Measurements from ENCODE around the gene GJD3. TPM values are rescaled to one million over a fixed set of nuclear protein-coding genes. Genes with fewer than 3 reads are reported as not detected.

Gene GJD3
- total RNA-seq, 5 donors from 2014 or later (not counting 1 experiment from before 2014, with no cell fraction given) = not detected

- ChIA-PET POLR2A (no interaction called here), CTCF (interaction anchor here (0.6 to 2.4 kb wide), 6 partner anchors 31 to 485 kb away, joined by 3 to 10 read pairs (median 5); partner anchors contain the start of gene RARA (in 1 of the 2))
- ATAC-seq (replicated peaks in 1 of 4) (no peak), DNase-seq (peak in 1 of 35 experiments; percentile 20)
- Mint-ChIP-seq H3K36me3 (peaks cover 18% of the 10 kb centered on the region), H3K27me3 (peaks cover 5% of the 10 kb centered on the region in 2 donors), H3K27ac (no peak overlapping the region), H3K4me3 (no peak overlapping the region), H3K9me3 (no peaks in the 10 kb centered on the region), H3K4me1 (peaks cover 9 to 28% (median 24%) of the 10 kb centered on the region in 3 donors)
- Histone ChIP-seq H3K27ac (ENCODE audit: low read length) (no peak overlapping the region), H3K4me3 (ENCODE audit: control insufficient read depth in 1 of 2, extremely low read depth in 1 of 2, low read length in 1 of 2) (no peak overlapping the region), H3K4me1 (ENCODE audit: control insufficient read depth in 1 of 2, extremely low read depth in 1 of 2, insufficient read depth in 2 of 2, low read length in 2 of 2) (peaks cover 0 to 12% of the 10 kb centered on the region in 2 experiments), H3K36me3 (ENCODE audit: control insufficient read depth in 2 of 2, extremely low read depth in 1 of 2, insufficient read depth in 1 of 2, low read length in 1 of 2) (peaks cover 8 to 44% of the 10 kb centered on the region in 2 donors), H3K27me3 (replicated peaks in 1 of 2; ENCODE audit: control insufficient read depth in 2 of 2, extremely low read depth in 1 of 2, insufficient read depth in 2 of 2, low read length in 1 of 2) (peaks cover 0 to 9% of the 10 kb centered on the region in 2 experiments), H3K9me3 (no peaks in the 10 kb centered on the region)
- 89% methylated on average over 24 of the region's 33 CpGs for WGBS (ENCODE audit: insufficient coverage)
Observed at GRCh38 chr17:40355804-40356758, 8.5 kb downstream of the GJD3 start.

GRCh38 chr17:40355123-40355803, 9.3 kb downstream of the GJD3 start:
- Mint-ChIP-seq H3K36me3 (peaks cover 19% of the 10 kb centered on the region), H3K27ac (peak overlapping the region in 1 of 2 donors; percentile 43), H3K4me1 (peaks cover 9 to 28% (median 27%) of the 10 kb centered on the region in 3 donors), H3K27me3 (no peaks in the 10 kb centered on the region), H3K4me3 (no peak overlapping the region), H3K9me3 (no peaks in the 10 kb centered on the region)
- H3K4me1 ChIP-seq (ENCODE audit: control insufficient read depth in 1 of 2, extremely low read depth in 1 of 2, insufficient read depth in 2 of 2, low read length in 2 of 2) = peaks cover 0 to 12% of the 10 kb centered on the region in 2 experiments
- peak overlapping the region; percentile 31 for H3K27ac ChIP-seq (ENCODE audit: low read length)
- H3K9me3 ChIP-seq = no peaks in the 10 kb centered on the region
- POLR2A ChIA-PET = interaction anchor here in 1 of 2 donors (1.0 kb wide), 1 partner anchor 56 kb away, joined by 10 read pairs; no protein-coding TSS in a partner anchor
- peaks cover 0 to 5% of the 10 kb centered on the region in 2 experiments for H3K27me3 ChIP-seq (replicated peaks in 1 of 2; ENCODE audit: control insufficient read depth in 2 of 2, extremely low read depth in 1 of 2, insufficient read depth in 2 of 2, low read length in 1 of 2)
- DNase-seq (peak; percentile 37 to 85 (median 74)), ATAC-seq (replicated peaks in 1 of 4) (peak; percentile 71 to 78 (median 74))
- no peak overlapping the region for H3K4me3 ChIP-seq (ENCODE audit: control insufficient read depth in 1 of 2, extremely low read depth in 1 of 2, low read length in 1 of 2)
- peaks cover 9 to 48% of the 10 kb centered on the region in 2 donors for H3K36me3 ChIP-seq (ENCODE audit: control insufficient read depth in 2 of 2, extremely low read depth in 1 of 2, insufficient read depth in 1 of 2, low read length in 1 of 2)
- CTCF ChIA-PET = interaction anchor here (0.5 to 6.1 kb wide), 25 partner anchors 10 to 484 kb away, joined by 3 to 69 read pairs (median 4); partner anchors contain the start of genes RARA (in 1 of the 2) and TOP2A (in 1 of the 2)
- 73% methylated on average over 25 of the region's 29 CpGs for WGBS (ENCODE audit: insufficient coverage)

- peaks cover 16 to 55% of the 10 kb centered on the region in 2 donors for H3K36me3 ChIP-seq (ENCODE audit: control insufficient read depth in 2 of 2, extremely low read depth in 1 of 2, insufficient read depth in 1 of 2, low read length in 1 of 2)
Observed at GRCh38 chr17:40354221-40355122, 10.1 kb downstream of the GJD3 start.

GRCh38 chr17:40352779-40353394, 11.7 kb downstream of the GJD3 start:
- Histone ChIP-seq H3K27me3 (replicated peaks in 1 of 2; ENCODE audit: control insufficient read depth in 2 of 2, extremely low read depth in 1 of 2, insufficient read depth in 2 of 2, low read length in 1 of 2) (no peaks in the 10 kb centered on the region), H3K4me3 (ENCODE audit: control insufficient read depth in 1 of 2, extremely low read depth in 1 of 2, low read length in 1 of 2) (no peak overlapping the region), H3K9me3 (no peaks in the 10 kb centered on the region), H3K36me3 (ENCODE audit: control insufficient read depth in 2 of 2, extremely low read depth in 1 of 2, insufficient read depth in 1 of 2, low read length in 1 of 2) (peaks cover 29 to 69% of the 10 kb centered on the region in 2 donors), H3K4me1 (ENCODE audit: control insufficient read depth in 1 of 2, extremely low read depth in 1 of 2, insufficient read depth in 2 of 2, low read length in 2 of 2) (peaks cover 0 to 33% of the 10 kb centered on the region in 2 experiments), H3K27ac (ENCODE audit: low read length) (no peak overlapping the region)
- ChIA-PET POLR2A (no interaction called here), CTCF (interaction anchor here in 1 of 2 donors (0.8 to 6.1 kb wide), 4 partner anchors 29 to 50 kb away, joined by 3 to 69 read pairs (median 14); no protein-coding TSS in a partner anchor)
- Mint-ChIP-seq H3K9me3 (no peaks in the 10 kb centered on the region), H3K4me3 (peak overlapping the region in 1 of 3 donors; percentile 10), H3K27me3 (no peaks in the 10 kb centered on the region), H3K36me3 (peaks cover 32% of the 10 kb centered on the region), H3K4me1 (peaks cover 29 to 37% (median 35%) of the 10 kb centered on the region in 3 donors), H3K27ac (peak overlapping the region; percentile 77 to 80)
- DNase-seq (peak in 1 of 35 experiments; percentile 28), ATAC-seq (replicated peaks in 1 of 4) (peak in 1 of 4 experiments; percentile 38)
- 71% methylated on average over 7 of the region's 9 CpGs for WGBS (ENCODE audit: insufficient coverage)

More at GRCh38 chr17:40354221-40355122, 10.1 kb downstream of the GJD3 start:
- ChIA-PET POLR2A (interaction anchor here (0.6 to 1.0 kb wide), 2 partner anchors 55 to 253 kb away, joined by 3 to 10 read pairs; no protein-coding TSS in a partner anchor), CTCF (interaction anchor here (0.6 to 6.1 kb wide), 26 partner anchors 11 to 342 kb away, joined by 3 to 69 read pairs (median 4); partner anchors contain the start of genes RARA (in 1 of the 2) and TOP2A (in 1 of the 2))
- peak overlapping the region; percentile 43 to 58 for H3K27ac Mint-ChIP-seq
- Histone ChIP-seq H3K4me1 (ENCODE audit: control insufficient read depth in 1 of 2, extremely low read depth in 1 of 2, insufficient read depth in 2 of 2, low read length in 2 of 2) (peaks cover 0 to 18% of the 10 kb centered on the region in 2 experiments), H3K9me3 (no peaks in the 10 kb centered on the region), H3K4me3 (ENCODE audit: control insufficient read depth in 1 of 2, extremely low read depth in 1 of 2, low read length in 1 of 2) (no peak overlapping the region), H3K27ac (ENCODE audit: low read length) (peak overlapping the region; percentile 31), H3K27me3 (replicated peaks in 1 of 2; ENCODE audit: control insufficient read depth in 2 of 2, extremely low read depth in 1 of 2, insufficient read depth in 2 of 2, low read length in 1 of 2) (no peaks in the 10 kb centered on the region)
- peak in 1 of 35 experiments; percentile 12 for DNase-seq
- H3K4me3 Mint-ChIP-seq = no peak overlapping the region
- no peaks in the 10 kb centered on the region for H3K9me3 Mint-ChIP-seq
- no peak for ATAC-seq (replicated peaks in 1 of 4)
- peaks cover 27% of the 10 kb centered on the region for H3K36me3 Mint-ChIP-seq
- H3K27me3 Mint-ChIP-seq = no peaks in the 10 kb centered on the region
- 93% methylated on average over 27 of the region's 30 CpGs for WGBS (ENCODE audit: insufficient coverage)
- H3K4me1 Mint-ChIP-seq = peaks cover 17 to 34% (median 31%) of the 10 kb centered on the region in 3 donors

- WGBS (ENCODE audit: insufficient coverage) = 97% methylated on average over 7 of the region's 7 CpGs
- ChIA-PET CTCF (interaction anchor here in 1 of 2 donors (0.8 to 6.1 kb wide), 3 partner anchors 37 to 49 kb away, joined by 3 to 69 read pairs (median 24); no protein-coding TSS in a partner anchor), POLR2A (no interaction called here)
- no peak overlapping the region for H3K4me3 ChIP-seq (ENCODE audit: control insufficient read depth in 1 of 2, extremely low read depth in 1 of 2, low read length in 1 of 2)
- H3K4me1 ChIP-seq (ENCODE audit: control insufficient read depth in 1 of 2, extremely low read depth in 1 of 2, insufficient read depth in 2 of 2, low read length in 2 of 2) = peaks cover 2 to 39% of the 10 kb centered on the region in 2 experiments
- DNase-seq (no peak), ATAC-seq (replicated peaks in 1 of 4) (no peak)
- no peaks in the 10 kb centered on the region for H3K9me3 ChIP-seq
- Mint-ChIP-seq H3K4me1 (peaks cover 34 to 43% (median 41%) of the 10 kb centered on the region in 3 donors), H3K27ac (peak overlapping the region; percentile 77 to 80), H3K4me3 (peak overlapping the region in 1 of 3 donors; percentile 10), H3K36me3 (peaks cover 32% of the 10 kb centered on the region), H3K27me3 (no peaks in the 10 kb centered on the region), H3K9me3 (no peaks in the 10 kb centered on the region)
- H3K36me3 ChIP-seq (ENCODE audit: control insufficient read depth in 2 of 2, extremely low read depth in 1 of 2, insufficient read depth in 1 of 2, low read length in 1 of 2) = peaks cover 29 to 69% of the 10 kb centered on the region in 2 donors
- no peak overlapping the region for H3K27ac ChIP-seq (ENCODE audit: low read length)
- no peaks in the 10 kb centered on the region for H3K27me3 ChIP-seq (replicated peaks in 1 of 2; ENCODE audit: control insufficient read depth in 2 of 2, extremely low read depth in 1 of 2, insufficient read depth in 2 of 2, low read length in 1 of 2)
Observed at GRCh38 chr17:40352237-40352778, 12.2 kb downstream of the GJD3 start.
